Mononuclear cell (primary cell): ENCODE measurements around the gene CIITA. TPM values are rescaled to one million over a fixed set of nuclear protein-coding genes. Genes with fewer than 3 reads are reported as not detected.

Source experiments
- H3K27me3 ChIP-seq: 2 replicates; pipeline ENCODE4 v1.6.0; 2011; ENCODE audit warnings: low read length, control low read depth; ENCODE audit not compliant: insufficient read depth
- H3K4me1 ChIP-seq: 2 replicates; pipeline ENCODE4 v1.5.1; 2011; ENCODE audit warnings: mild to moderate bottlenecking, low read length, control low read depth; ENCODE audit not compliant: insufficient read depth
- H3K4me3 ChIP-seq: 2 replicates; pipeline ENCODE4 v1.5.1; 2011; ENCODE audit warnings: mild to moderate bottlenecking, low read length, moderate library complexity
- H3K9me3 ChIP-seq: 2 replicates; pipeline ENCODE4 v1.5.1; 2011; ENCODE audit warnings: low read depth, mild to moderate bottlenecking, control low read depth, low read length
- total RNA-seq: library from RNA; depleted of rRNA; stranded (reverse); fragments of >200 nt; gene quantifications from one replicate; pipeline ENCODE4 v1.2.3, GENCODE V29; 2012

Gene CIITA
- total RNA-seq, 1 donor = 10.4 TPM

- Histone ChIP-seq H3K4me1 (peaks cover 19% of the 10 kb centered on the region), H3K9me3 (no peaks in the 10 kb centered on the region), H3K27me3 (no peaks in the 10 kb centered on the region)
These were observed 95.9 kb downstream of the CIITA start for GRCh38 chr16:10972819-10973464.

GRCh38 chr16:10976634-10977033 lies 99.6 kb downstream of the CIITA start:
- no peak overlapping the region for H3K4me3 ChIP-seq
- peaks cover 8% of the 10 kb centered on the region for H3K4me1 ChIP-seq
- H3K9me3 ChIP-seq = no peaks in the 10 kb centered on the region

More at GRCh38 chr16:10972819-10973464, 95.9 kb downstream of the CIITA start:
- no peak overlapping the region for H3K4me3 ChIP-seq

GRCh38 chr16:10978124-10978523 lies 101.1 kb downstream of the CIITA start:
- Histone ChIP-seq H3K27me3 (no peaks in the 10 kb centered on the region), H3K4me1 (no peaks in the 10 kb centered on the region), H3K9me3 (no peaks in the 10 kb centered on the region), H3K4me3 (no peak overlapping the region)

More at GRCh38 chr16:10976634-10977033, 99.6 kb downstream of the CIITA start:
- H3K27me3 ChIP-seq = no peaks in the 10 kb centered on the region

GRCh38 chr16:10978871-10979446 lies 102.0 kb downstream of the CIITA start:
- Histone ChIP-seq H3K4me3 (no peak overlapping the region), H3K27me3 (no peaks in the 10 kb centered on the region), H3K9me3 (no peaks in the 10 kb centered on the region), H3K4me1 (no peaks in the 10 kb centered on the region)

DNA sequence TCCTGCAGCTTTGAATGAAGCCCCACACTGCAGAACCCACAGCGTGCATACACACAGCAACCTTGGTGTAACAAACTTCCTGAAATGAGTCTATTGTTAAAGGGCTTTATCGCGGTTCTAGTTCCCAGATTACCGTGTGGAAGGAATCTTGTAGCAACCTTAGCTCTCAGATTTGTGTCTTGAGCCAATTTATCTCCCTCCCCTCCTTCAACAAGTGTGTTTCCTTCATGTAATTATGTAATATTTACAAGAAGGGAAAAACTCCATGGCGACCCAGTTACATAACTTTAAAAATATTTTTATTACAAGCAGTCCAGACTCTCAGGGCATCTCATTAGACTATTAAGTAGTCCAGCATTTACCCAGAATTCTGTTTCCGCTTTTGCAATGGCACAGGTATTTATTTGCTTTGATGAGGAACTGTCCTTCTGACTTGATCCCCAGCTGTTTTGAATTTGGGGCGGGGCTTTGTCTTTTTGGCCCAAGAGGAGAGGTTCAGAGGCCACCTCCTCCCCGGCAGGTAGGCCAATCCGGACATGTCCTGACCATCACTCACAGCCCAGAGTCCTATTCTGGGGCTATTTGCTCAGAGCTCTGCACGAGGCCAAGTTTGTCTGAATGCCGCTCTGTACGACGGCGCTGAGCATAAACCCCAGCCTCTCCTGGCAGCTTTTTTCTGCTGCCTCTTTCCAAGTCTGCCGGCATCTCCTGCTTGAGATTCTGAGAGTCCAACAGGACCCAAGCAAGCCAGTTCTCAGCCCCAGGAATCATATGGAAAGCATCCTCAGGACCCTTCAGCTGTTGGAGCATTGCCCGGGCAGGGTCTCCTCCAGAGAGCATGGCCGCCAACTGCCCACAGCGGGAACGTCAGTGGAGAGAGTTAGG lies 103.0 kb downstream of the CIITA start:
- Histone ChIP-seq H3K4me3 (no peak overlapping the region), H3K27me3 (no peaks in the 10 kb centered on the region), H3K4me1 (no peaks in the 10 kb centered on the region), H3K9me3 (no peaks in the 10 kb centered on the region)

- no peaks in the 10 kb centered on the region for H3K4me1 ChIP-seq
- no peak overlapping the region for H3K4me3 ChIP-seq
- H3K9me3 ChIP-seq = no peaks in the 10 kb centered on the region
- H3K27me3 ChIP-seq = no peaks in the 10 kb centered on the region
These were observed 103.8 kb downstream of the CIITA start for GRCh38 chr16:10980813-10981212.

DNA sequence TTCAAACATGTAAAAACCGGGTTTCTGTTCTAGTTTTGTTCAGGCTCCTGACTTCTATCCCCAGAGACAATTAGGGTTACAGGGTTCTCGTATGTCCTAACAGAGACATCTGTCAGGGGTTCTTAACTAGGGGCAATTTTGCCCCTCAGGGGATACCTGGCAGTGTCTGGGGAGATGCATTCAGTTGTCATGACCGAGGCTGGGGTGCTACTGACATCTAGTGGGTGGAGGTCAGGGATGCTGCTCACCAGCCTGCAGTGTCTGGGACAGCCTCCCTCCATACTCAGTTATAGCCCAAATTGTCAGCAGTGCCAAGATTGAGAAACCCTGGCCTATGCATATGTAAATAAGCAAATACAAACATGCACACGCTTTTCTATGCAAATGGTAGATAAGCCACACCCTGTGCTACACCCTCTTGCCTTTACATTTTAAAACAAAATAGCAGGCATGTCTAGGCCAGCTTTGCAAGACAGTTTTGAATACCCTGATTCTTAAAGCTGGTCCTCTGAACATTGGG lies 104.8 kb downstream of the CIITA start:
- no peak overlapping the region for H3K4me3 ChIP-seq
- no peaks in the 10 kb centered on the region for H3K27me3 ChIP-seq
- no peaks in the 10 kb centered on the region for H3K9me3 ChIP-seq
- H3K4me1 ChIP-seq = no peaks in the 10 kb centered on the region

DNA sequence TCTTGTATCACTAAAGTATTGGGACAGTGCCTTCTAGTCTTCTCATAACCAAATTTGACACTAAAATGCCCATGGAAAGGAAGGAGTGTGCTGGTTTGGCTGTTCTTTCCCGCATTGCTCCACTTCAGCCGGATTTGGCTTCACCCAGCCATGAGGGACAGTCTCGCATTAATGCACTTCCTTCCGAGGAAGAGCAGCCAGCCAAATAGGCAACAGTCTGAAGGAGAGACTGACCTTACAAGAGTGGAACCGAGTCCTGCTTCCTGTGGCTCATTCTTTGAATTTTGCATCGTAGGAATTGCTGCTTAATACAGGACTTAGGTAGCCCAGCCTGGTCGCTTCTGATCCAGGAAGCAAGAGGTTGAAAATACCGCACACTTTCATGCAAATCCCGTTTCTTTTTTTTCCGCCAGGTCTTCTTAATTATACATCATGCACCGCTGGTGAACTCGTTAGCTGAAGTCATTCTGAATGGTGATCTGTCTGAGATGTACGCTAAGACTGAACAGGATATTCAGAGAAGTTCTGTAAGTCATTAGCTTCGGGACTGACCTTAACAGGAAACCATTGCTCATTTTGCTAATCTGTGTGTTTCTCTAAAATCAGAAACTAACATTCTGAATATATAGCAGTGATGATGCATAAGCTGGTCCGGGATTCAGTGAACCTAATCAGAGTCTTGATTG lies 105.6 kb downstream of the CIITA start:
- no peak overlapping the region for H3K4me3 ChIP-seq
- no peaks in the 10 kb centered on the region for H3K27me3 ChIP-seq
- H3K9me3 ChIP-seq = no peaks in the 10 kb centered on the region
- H3K4me1 ChIP-seq = peaks cover 4% of the 10 kb centered on the region

- Histone ChIP-seq H3K4me3 (no peak overlapping the region), H3K4me1 (peaks cover 6% of the 10 kb centered on the region), H3K9me3 (no peaks in the 10 kb centered on the region), H3K27me3 (no peaks in the 10 kb centered on the region)
These were observed 106.2 kb downstream of the CIITA start for GRCh38 chr16:10983159-10983558.

- Histone ChIP-seq H3K9me3 (no peaks in the 10 kb centered on the region), H3K27me3 (no peaks in the 10 kb centered on the region), H3K4me1 (peaks cover 13% of the 10 kb centered on the region), H3K4me3 (no peak overlapping the region)
These were observed 107.5 kb downstream of the CIITA start for GRCh38 chr16:10984509-10984908.

Other genes starting within 250 kb of the CIITA start
- not detected for gene TEKT5, start 182.3 kb upstream of the CIITA start, total RNA-seq
- gene NUBP1, start 133.4 kb upstream of the CIITA start, total RNA-seq = 22.8 TPM
- not detected for gene TVP23A, start 58.4 kb upstream of the CIITA start, total RNA-seq
- 7.5 TPM for gene DEXI, start 65.3 kb downstream of the CIITA start, total RNA-seq
- 26.9 TPM for gene CLEC16A, start 67.4 kb downstream of the CIITA start, total RNA-seq